GM23338 (cell line): ENCODE results near the gene EXOSC5. TPM values are rescaled to one million over a fixed set of nuclear protein-coding genes. Genes with fewer than 3 reads are reported as not detected.

ENCODE experiments used
- ATAC-seq: fragments of 200-7000 bp; cut with Tn5 transposase; 3 replicates; pipeline ENCODE4 v1.9.1; 2020
- DNase-seq: peaks from one replicate; pipeline ENCODE4 v3.0.0-alpha.2; 2015; ENCODE audit warnings: low spot score
- H2AFZ ChIP-seq: fragments of 200-600 bp; sonication (generic); 2 replicates; pipeline ENCODE4 v1.8.0; 2016; ENCODE audit warnings: antibody characterized with exemption, mild to moderate bottlenecking, moderate library complexity
- H3F3A ChIP-seq: fragments of 200-600 bp; sonication (generic); replicated peaks from 2 replicates; pipeline ENCODE4 v1.8.0; 2017; ENCODE audit warnings: antibody characterized with exemption, mixed run types, low read depth
- H3K27ac ChIP-seq: fragments of 200-600 bp; sonication (generic); 2 replicates; pipeline ENCODE4 v1.6.1; 2016; ENCODE audit warnings: low read depth
- H3K27me3 ChIP-seq: fragments of 200-600 bp; sonication (generic); 2 replicates; pipeline ENCODE4 v1.8.0; 2016; ENCODE audit warnings: mild to moderate bottlenecking, mixed run types, moderate library complexity; ENCODE audit not compliant: insufficient read depth
- H3K36me3 ChIP-seq: fragments of 200-600 bp; sonication (generic); 2 replicates; pipeline ENCODE4 v1.8.0; 2016; ENCODE audit warnings: mild to moderate bottlenecking; ENCODE audit not compliant: insufficient read depth
- H3K4me1 ChIP-seq: fragments of 200-600 bp; sonication (generic); 2 replicates; pipeline ENCODE4 v1.8.0; 2016; ENCODE audit warnings: mild to moderate bottlenecking, moderate library complexity; ENCODE audit not compliant: insufficient read depth
- H3K4me2 ChIP-seq: fragments of 200-600 bp; sonication (generic); 2 replicates; pipeline ENCODE4 v1.7.1; 2017; ENCODE audit warnings: mixed run types
- H3K4me3 ChIP-seq: fragments of 200-600 bp; sonication (generic); 2 replicates; pipeline ENCODE4 v1.6.1; 2016; ENCODE audit warnings: mixed run types
- H3K79me2 ChIP-seq: fragments of 200-600 bp; sonication (generic); replicated peaks from 2 replicates; pipeline ENCODE4 v1.8.0; 2017; ENCODE audit warnings: mild to moderate bottlenecking; ENCODE audit not compliant: insufficient read depth
- H3K9me2 ChIP-seq: fragments of 200-600 bp; sonication (generic); 2 replicates; pipeline ENCODE4 v1.8.0; 2017; ENCODE audit not compliant: insufficient read depth
- H4K20me1 ChIP-seq: fragments of 200-600 bp; sonication (generic); replicated peaks from 2 replicates; pipeline ENCODE4 v1.8.0; 2017; ENCODE audit warnings: mild to moderate bottlenecking; ENCODE audit not compliant: insufficient read depth
- H3K27ac Mint-ChIP-seq: 2 replicates; pipeline ENCODE4 v1.8.0; 2020; ENCODE audit warnings: inconsistent platforms, mild to moderate bottlenecking, moderate library complexity, mixed read lengths
- H3K27me3 Mint-ChIP-seq: 3 replicates; pipeline ENCODE4 v1.8.0; 2022; ENCODE audit warnings: low read depth, mild to moderate bottlenecking, moderate library complexity, mixed read lengths, inconsistent platforms; ENCODE audit not compliant: insufficient read depth, poor library complexity
- H3K36me3 Mint-ChIP-seq: 3 replicates; pipeline ENCODE4 v1.8.0; 2021; ENCODE audit warnings: low read depth, mild to moderate bottlenecking, inconsistent platforms, moderate library complexity, mixed read lengths
- H3K4me1 Mint-ChIP-seq: 3 replicates; pipeline ENCODE4 v1.8.0; 2020; ENCODE audit warnings: mild to moderate bottlenecking, inconsistent platforms, mixed read lengths
- H3K4me3 Mint-ChIP-seq: 3 replicates; pipeline ENCODE4 v1.8.0; 2021; ENCODE audit warnings: moderate library complexity, mild to moderate bottlenecking, inconsistent platforms, mixed read lengths
- H3K9me3 Mint-ChIP-seq: 3 replicates; pipeline ENCODE4 v1.8.0; 2020; ENCODE audit warnings: moderate library complexity, mild to moderate bottlenecking, inconsistent platforms, mixed read lengths
- CREB1 ChIP-seq: fragments of 250-450 bp; sonication (Bioruptor Pico); IDR thresholded peaks from 2 replicates; pipeline ENCODE4 v1.5.0; 2020; ENCODE audit warnings: low read depth, mild to moderate bottlenecking, moderate library complexity
- CTCF ChIP-seq, 2 experiments: fragments of 200-600 bp in 1 of 2; sonication (generic) in 1 of 2; conservative IDR thresholded peaks; 2 replicates each; pipeline versions ENCODE4 v1.5.1 to v1.6.1; 2016 to 2017; ENCODE audit warnings: antibody characterized with exemption in 2 of 2, low read depth in 2 of 2, mild to moderate bottlenecking in 2 of 2, moderate library complexity in 1 of 2
- ETS1 ChIP-seq: IDR thresholded peaks from 2 replicates; pipeline ENCODE4 v1.6.1; 2016; ENCODE audit warnings: antibody characterized with exemption
- EZH2 ChIP-seq: fragments of 200-600 bp; sonication (generic); IDR thresholded peaks from one replicate; pipeline ENCODE4 v1.8.0; 2017; ENCODE audit warnings: antibody characterized with exemption, mild to moderate bottlenecking, low read depth; ENCODE audit not compliant: unreplicated experiment
- JUNB ChIP-seq: IDR thresholded peaks from one replicate; pipeline ENCODE4 v1.6.1; 2016; ENCODE audit warnings: antibody characterized with exemption; ENCODE audit not compliant: unreplicated experiment
- NANOG ChIP-seq: IDR thresholded peaks from 2 replicates; pipeline ENCODE4 v1.6.1; 2016; ENCODE audit warnings: antibody characterized with exemption, borderline replicate concordance
- POLR2AphosphoS5 ChIP-seq: IDR thresholded peaks from 2 replicates; pipeline ENCODE4 v1.6.1; 2016; ENCODE audit warnings: antibody characterized with exemption, low read depth
- REST ChIP-seq: IDR thresholded peaks from one replicate; pipeline ENCODE4 v1.6.1; 2018; ENCODE audit warnings: antibody characterized with exemption; ENCODE audit not compliant: unreplicated experiment
- STAT1 ChIP-seq: IDR thresholded peaks from one replicate; pipeline ENCODE4 v1.6.1; 2016; ENCODE audit warnings: antibody characterized with exemption; ENCODE audit not compliant: unreplicated experiment
- polyA plus RNA-seq: library from polyadenylated mRNA; unstranded; fragments of >200 nt; fragmentation: Nextera tagmentation; extraction: Ambion mirVana; gene quantifications from 2 replicates; pipeline ENCODE4 v1.2.1, GENCODE V29; 2016
- total RNA-seq: library from RNA; depleted of rRNA; stranded (reverse); fragments of >200 nt; shearing (Covaris generic); gene quantifications from 2 replicates; pipeline ENCODE4 v1.2.3, GENCODE V29; 2014

EXOSC5 gene
- total and polyA plus RNA-seq, 2 experiments from 2014 or later, result 65.1 to 125 TPM

GRCh38 chr19:41376241-41376997, 20.7 kb downstream of the EXOSC5 start, which contains the start of gene TMEM91:
TMEM91 (plus strand) TSS chr19:41376533; CDS start chr19:41378310, 1,777 bp downstream.
- peak within 1 kb of the TSS; percentile 92 for H2AFZ ChIP-seq
- no peaks in the 10 kb centered on the region for H3K79me2 ChIP-seq
- DNase-seq (peak; percentile 82), ATAC-seq (peak; percentile 85)
- Mint-ChIP-seq H3K9me3 (no peaks in the 10 kb centered on the region), H3K27ac (0 out of 2 replicates have a peak within 1 kb of the TSS, but pooled peaks have one; percentile 4), H3K27me3 (peaks cover 21% of the 10 kb centered on the region), H3K4me1 (peaks cover 10% of the 10 kb centered on the region), H3K4me3 (peak within 1 kb of the TSS; percentile 79), H3K36me3 (no peaks in the 10 kb centered on the region)
- 0 out of 2 replicates have a peak, but pooled peaks cover 5% of the 10 kb centered on the region for H3F3A ChIP-seq
- H3K9me2 ChIP-seq, result no peaks in the 10 kb centered on the region
- H3K27me3 ChIP-seq, result peaks cover 7% of the 10 kb centered on the region; the same call in 1 of the 2 replicates
- H3K27ac ChIP-seq, result no peak within 1 kb of the TSS; the same call in 1 of the 2 replicates
- H4K20me1 ChIP-seq, result no peaks in the 10 kb centered on the region; the same call in 1 of the 2 replicates
- no peak for TF ChIP-seq CTCF (conservative IDR thresholded peaks at IDR 0.05; ENCODE audit: low read depth in 2 of 2)
- TF ChIP-seq NANOG, result no peak
- TF ChIP-seq EZH2, result no peak
- TF ChIP-seq REST, result no peak
- TF ChIP-seq POLR2AphosphoS5, result peak; percentile 54; the same call in 1 of the 2 replicates
- 0 out of 2 replicates have a peak, but pooled peaks have one; percentile 30 for TF ChIP-seq CREB1 (CRISPR knock-in tag)
- H3K4me2 ChIP-seq, result peak within 1 kb of the TSS; percentile 94
- peaks cover 5% of the 10 kb centered on the region; the same call in 1 of the 2 replicates for H3K4me1 ChIP-seq
- H3K4me3 ChIP-seq, result peak within 1 kb of the TSS; percentile 86
- H3K36me3 ChIP-seq, result no peaks in the 10 kb centered on the region

GRCh38 chr19:41373993-41374392, 23.2 kb downstream of the EXOSC5 start:
- H3K79me2 ChIP-seq, result no peaks in the 10 kb centered on the region
- H3K4me3 Mint-ChIP-seq, result no peak overlapping the region
- no peaks in the 10 kb centered on the region for H3K36me3 Mint-ChIP-seq
- H3K4me1 ChIP-seq, result peaks cover 5% of the 10 kb centered on the region; the same call in 1 of the 2 replicates
- peaks cover 10% of the 10 kb centered on the region for H3K4me1 Mint-ChIP-seq
- peaks cover 21% of the 10 kb centered on the region for H3K27me3 Mint-ChIP-seq
- no peaks in the 10 kb centered on the region for H3K36me3 ChIP-seq
- H3K4me2 ChIP-seq, result no peak overlapping the region
- ATAC-seq (no peak), DNase-seq (no peak)
- H3K27ac ChIP-seq, result peak overlapping the region; percentile 39; the same call in 1 of the 2 replicates
- H3K4me3 ChIP-seq, result no peak overlapping the region
- no peaks in the 10 kb centered on the region for H4K20me1 ChIP-seq
- H3K9me2 ChIP-seq, result no peaks in the 10 kb centered on the region
- H3K27me3 ChIP-seq, result peaks cover 7% of the 10 kb centered on the region; the same call in 1 of the 2 replicates
- H3F3A ChIP-seq, result 0 out of 2 replicates have a peak, but pooled peaks cover 5% of the 10 kb centered on the region
- H3K9me3 Mint-ChIP-seq, result no peaks in the 10 kb centered on the region
- no peak overlapping the region for H2AFZ ChIP-seq
- H3K27ac Mint-ChIP-seq, result no peak overlapping the region; the same call in 1 of the 2 replicates
- TF ChIP-seq EZH2 (no peak), POLR2AphosphoS5 (no peak), ETS1 (no peak), STAT1 (no peak), JUNB (no peak), NANOG (no peak), REST (no peak)
